GM21423 (cell line): ENCODE results near the gene CNNM2.
"Not testable (repeated sequence)": the region's sequence is repeated elsewhere in the genome, so short reads cannot be mapped to it uniquely, and the experiment has no call there.

Experiments used
- ATAC-seq: cut with Tn5 transposase; IDR thresholded peaks from one replicate; pipeline ENCODE4 v1.9.1; 2021; ENCODE audit warnings: mild to moderate bottlenecking, moderate library complexity; ENCODE audit not compliant: unreplicated experiment

CNNM2 gene

DNA sequence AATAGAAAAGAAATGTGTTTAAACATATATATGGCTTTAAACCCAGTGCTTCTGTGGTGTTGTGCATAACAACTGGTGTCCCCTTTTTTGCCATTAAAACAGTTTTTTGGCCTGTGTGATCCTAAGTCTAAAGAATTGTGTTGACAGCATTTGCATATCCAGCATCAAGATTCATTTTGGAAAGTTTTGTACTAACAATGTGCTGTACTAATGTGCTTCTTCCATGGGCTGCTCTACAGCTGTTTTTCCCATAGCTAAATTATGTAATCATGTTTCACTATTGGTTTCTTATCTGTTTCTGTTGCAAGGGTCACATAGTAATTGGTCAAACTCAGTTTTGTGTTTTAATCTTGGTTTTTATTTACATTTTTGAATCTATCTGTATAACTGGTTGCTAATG is 5.5 kb downstream of the CNNM2 start:
- no peak for ATAC-seq

DNA sequence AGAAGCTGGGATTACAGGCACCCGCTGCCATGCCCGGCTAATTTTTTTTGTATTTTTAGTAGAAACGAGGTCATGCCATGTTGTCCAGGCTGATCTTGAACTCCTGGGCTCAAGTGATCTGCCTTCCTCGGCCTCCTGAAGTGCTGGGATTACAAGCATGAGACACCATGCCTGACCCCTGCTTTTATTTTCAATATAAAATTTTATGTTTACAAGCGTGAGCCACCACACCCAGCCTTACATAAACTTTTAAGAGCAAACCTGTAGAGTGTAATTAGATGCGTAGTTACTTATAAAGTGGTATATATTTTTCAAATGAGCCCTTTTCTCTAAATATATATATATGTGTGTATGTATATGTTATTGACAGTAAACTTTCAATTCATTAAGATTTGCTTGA is 8.7 kb downstream of the CNNM2 start:
- ATAC-seq: no peak

DNA sequence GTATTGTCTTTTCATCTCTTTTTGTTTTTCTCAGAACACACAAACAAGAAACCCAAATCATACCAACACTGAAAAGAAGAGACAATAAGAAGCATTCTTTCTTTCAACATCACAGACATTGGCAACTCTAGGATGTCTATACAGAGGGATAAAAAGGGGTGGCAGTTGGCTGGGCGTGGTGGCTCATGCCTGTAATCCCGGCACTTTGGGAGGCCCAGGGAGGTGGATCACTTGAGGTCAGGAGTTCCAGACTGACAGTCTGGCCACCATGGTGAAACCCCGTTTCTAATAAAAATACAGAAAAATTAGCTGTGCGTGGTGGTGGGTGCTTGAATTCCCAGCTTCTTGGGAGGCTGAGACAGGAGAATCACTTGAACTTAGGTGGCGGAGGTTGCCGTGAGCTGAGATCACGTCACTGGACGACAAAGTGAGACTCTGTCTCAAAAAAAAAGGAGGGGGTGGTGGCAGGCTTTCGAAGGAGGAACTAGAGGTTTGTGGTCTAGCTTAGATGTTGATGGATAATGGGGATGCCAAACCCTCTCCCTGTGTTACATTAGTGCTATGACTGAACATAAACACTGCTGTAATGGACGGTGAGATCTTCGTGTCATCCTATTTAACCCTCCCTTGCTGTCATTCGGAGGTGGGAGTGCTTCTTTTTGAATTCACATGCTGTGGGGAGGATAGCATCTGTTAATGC is 9.4 kb downstream of the CNNM2 start:
- no peak for ATAC-seq

DNA sequence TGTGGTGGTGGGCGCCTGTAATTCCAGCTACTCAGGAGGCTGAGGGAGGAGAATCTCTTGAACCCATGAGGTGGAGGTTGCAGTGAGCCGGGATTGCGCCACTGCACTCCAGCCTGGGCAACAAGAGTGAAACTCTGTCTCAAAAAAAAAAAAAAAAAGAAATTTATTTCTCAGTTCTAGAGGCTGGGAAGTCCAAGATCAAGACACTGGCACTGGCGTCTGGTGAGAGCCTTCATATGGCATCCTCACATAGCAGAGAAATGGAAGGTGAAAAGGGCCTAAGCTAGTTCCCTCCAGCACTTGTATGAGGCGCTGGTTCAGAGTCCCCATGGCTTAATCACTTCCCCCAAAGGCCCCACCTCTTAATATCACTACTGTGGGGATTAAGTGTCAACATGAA is 10.3 kb downstream of the CNNM2 start:
- ATAC-seq: not testable (repeated sequence)

DNA sequence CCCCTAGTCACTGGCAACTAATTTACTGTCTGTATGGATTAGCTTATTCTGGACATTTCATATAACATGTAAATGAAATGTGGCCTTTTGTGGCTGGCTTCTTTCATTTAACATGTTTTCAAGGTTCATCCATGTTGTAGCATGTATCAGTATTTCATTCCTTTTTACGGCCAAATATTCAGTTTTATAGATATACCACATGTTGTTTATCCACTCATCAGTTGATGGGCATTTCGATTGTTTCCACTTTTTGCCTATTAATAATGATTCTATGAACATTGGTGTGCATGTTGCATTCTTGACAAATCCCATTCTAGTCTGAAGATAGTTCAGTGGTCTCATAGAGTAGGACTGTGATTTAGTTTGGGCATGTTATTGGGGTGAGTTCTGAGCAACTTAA is 12.6 kb downstream of the CNNM2 start:
- ATAC-seq: no peak

DNA sequence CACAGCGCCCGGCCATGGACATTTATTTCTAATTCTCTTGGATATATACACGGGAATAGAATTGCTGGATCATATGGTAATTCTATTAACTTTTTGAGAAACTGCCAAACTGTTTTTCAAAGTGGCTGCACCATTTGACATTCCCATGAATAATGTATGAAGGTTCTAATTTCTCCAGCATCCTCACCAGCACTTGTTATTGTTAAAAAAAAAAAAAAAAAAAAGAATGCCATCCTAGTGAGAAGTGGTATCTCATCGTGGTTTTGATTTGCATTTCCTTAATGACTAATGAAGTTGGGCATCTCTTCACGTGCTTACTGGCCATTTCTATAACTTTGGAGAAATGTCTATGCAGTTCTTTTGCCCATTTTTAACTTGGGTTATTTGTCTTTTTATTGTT is 13.5 kb downstream of the CNNM2 start:
- no peak for ATAC-seq

DNA sequence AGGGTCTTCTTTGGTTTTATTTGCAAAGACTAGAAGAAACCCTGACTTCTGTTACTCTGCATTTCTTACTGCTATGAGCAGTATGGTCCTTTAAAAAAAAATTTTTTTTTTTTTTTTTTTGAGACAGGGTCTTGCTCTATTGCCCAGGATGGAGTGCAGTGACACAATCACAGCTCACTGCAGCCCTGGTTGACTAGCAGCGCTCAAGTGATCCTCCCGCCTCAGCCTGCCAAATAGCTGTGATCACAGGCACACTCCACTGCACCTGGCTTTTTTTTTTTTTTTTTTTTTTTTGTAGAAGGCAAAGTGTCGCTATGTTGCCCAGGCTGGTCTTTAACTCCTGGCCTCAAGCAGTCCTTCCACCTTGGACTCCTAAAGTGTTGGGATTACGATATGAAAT is 17.4 kb downstream of the CNNM2 start:
- no peak for ATAC-seq

DNA sequence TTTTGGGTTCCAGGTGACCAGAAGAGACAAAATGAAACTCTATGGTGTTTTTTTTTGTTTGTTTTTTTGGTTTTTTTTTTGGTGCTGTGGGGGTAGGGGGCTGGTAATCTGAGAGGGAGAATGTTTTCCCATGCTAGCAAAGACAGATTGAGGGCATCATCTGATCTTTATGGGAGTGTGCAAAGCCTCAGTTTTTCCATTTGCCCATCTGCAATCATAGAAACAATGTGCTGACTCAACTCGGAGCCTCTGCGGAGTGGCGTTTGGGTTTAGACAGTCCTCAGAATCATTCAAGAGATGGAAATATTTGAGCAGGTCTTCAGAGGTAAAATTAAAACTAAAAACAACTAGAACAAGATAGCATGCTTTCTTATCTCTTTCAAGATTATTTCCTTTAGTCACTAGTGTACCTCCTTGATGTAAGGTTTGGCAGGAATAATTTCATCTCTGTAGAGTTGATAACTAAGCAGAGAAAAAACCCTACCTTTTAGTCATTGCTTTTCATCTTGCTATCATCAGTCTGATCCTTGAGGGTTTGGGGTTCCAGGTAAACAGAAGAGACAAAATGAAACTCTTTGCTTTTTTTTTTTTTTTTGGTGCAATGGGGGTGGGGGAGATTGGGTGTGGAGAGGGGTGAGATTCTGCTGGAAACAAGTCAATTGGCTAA is 18.0 kb downstream of the CNNM2 start:
- no peak for ATAC-seq

DNA sequence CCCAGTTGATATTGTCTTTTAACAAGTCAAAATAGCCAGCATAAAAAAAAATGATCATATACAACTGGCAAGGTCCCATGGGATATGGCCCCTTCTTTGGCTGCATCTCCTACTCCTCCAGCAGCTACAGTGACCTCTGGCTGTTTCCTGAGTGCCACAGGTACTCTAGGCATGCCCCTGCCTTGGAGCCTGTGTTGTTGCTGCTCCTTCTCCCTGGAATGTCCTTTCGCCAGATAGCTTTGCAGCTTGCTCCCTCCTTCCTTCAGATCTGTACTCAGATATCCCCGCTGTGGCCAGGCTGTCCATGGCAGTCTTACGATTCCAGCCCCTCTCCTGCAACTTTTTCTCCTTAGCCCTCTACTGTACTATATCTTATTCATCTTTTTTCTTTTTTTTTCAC is 23.3 kb downstream of the CNNM2 start:
- ATAC-seq: no peak

DNA sequence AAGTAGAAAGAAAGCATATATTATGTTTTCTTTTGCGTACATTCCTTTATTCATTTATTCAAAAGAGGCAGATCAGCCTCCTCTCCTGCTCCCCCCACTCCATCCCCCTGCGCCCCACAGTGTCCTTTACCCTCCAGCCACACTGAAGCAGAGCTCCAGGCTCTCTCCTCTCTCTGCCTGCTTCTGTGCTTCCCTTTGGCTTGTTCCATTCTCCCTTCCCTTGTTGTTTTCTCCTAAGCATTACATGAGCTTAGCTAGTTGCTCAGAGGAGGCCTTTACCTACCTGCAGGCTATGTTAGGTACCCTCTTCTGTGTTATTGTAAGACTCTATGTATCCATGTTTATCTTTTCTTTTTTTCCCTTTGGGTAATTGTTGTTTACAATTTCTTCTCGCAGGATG is 27.4 kb downstream of the CNNM2 start:
- ATAC-seq: no peak

DNA sequence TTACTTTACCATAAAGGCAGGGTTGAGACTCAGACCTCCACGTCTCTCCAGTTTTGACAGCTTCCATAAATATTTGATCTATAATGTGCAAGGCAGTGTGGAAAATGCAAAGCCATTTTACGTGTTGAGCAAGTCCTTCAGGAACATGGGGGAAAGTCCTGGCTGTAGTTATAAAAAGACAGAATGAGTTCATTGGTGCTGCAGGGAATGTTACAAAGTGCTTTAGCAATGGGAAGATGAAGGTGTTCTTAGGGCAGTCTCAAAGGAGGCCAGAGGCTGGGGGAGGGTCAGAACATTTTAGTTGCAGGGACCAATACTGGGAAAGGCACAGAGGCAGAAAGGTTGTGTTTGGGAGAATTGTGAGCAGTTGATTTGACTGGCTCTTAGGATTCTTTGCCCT is 27.9 kb downstream of the CNNM2 start:
- no peak for ATAC-seq

DNA sequence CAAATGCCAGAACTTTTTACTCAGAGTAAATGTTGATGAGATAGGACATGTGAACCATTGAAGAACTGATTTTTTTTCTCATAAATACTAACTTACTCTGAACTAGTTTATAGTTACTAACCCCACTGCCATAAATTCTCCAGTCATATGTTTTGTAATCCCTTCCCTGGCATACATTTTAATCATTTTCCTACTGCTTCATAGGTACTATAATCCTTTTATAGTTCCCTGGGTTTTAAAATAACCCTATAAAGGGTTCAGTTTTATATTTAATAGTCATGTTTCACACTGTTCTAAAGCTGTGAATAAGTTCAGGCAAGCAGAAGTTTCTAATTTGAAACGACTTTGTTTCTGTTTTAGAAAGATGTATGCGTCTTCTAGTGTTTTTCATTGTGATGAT is 28.9 kb downstream of the CNNM2 start:
- no peak for ATAC-seq

DNA sequence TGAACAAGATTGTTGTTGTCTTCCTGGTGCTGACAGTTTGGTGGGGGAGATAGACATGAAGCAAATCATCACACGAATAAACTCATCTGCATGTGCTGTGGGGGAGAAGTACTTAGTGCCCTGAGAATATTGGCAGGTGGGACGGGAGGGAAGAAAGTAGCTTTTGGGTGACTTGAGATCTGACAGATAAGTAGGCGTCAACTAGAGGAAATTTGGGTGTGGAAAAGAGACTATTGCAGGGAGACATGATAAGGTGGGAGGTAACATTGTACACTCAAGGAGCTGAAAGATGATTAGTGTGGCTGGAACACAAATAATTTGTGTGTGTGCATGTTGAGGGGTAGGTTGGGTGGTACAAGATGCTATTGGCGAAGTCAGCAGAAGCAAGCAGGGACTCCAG is 30.1 kb downstream of the CNNM2 start:
- no peak for ATAC-seq

DNA sequence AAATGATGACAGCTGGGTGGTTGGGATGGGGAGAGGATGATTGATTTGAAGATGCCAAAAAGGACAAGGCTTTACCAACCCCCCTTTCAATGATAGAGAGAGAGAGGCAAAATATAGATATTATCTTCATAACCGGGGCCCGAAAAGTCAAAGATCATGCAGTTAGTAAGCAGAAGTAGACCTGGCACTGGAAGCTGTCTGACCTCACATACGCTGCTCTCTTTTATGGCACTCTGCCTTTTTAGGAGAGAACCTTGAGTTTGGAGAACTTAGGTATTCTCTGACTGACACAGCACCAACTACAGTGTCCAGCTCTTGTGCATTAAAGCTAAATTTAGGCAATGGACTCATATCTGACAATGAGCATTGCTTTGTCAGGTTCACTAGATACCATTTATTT is 30.7 kb downstream of the CNNM2 start:
- ATAC-seq: no peak

DNA sequence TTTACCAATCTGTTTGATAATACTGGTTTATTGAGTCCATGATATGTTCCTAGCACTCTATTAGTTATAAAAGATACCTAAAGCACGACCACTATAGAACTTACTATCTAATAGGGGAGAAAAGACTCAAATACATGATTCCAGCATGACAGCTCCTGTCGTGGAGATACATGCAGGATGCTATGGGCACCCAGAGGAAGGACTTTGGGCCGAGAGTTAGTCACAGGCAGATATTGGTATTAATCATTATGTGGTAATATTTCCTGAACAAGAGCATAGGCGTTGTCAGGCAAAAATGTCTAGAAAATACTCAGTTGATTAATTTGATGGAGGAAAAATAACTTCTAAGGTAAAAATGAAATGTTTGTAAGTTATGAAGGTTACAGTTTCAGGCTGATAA is 31.8 kb downstream of the CNNM2 start:
- no peak for ATAC-seq

DNA sequence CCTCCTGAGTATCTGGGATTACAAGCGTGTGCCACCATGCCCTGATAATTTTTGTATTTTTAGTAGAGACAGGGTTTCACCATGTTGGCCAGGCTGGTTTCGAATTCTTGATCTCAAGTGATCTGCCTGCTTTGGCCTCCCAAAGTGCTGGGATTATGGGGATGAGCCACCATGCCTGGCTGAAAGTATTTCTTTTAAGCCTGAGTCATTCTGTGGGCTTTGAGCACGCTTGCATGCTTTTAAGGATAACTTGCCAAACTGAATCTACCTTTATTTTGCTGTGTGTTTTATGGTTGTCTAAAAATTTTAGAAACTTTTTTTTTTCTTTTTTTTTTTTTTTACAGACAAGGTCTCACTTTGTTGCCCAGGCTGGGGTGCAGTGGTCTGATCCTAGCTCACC is 33.2 kb downstream of the CNNM2 start:
- ATAC-seq: no peak

DNA sequence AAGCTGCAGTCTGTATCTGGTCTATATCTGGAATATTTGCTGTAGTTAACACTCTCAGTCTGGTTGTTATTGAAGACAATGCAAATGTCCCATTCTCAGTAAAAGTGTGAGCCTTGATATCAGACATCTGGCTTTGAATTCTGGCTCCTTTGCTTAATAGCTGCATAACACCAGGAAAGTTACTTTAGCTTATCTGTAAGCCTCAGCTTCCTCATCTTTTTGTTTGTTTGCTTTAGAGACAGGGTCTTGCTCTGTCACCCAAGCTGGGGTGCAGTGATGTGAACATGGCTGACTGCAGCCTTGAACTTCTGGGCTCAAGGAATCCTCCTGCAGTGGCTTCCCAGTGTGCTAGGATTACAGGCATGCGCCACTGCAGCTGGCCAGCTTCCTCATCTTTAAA is 41.3 kb downstream of the CNNM2 start:
- ATAC-seq: no peak

DNA sequence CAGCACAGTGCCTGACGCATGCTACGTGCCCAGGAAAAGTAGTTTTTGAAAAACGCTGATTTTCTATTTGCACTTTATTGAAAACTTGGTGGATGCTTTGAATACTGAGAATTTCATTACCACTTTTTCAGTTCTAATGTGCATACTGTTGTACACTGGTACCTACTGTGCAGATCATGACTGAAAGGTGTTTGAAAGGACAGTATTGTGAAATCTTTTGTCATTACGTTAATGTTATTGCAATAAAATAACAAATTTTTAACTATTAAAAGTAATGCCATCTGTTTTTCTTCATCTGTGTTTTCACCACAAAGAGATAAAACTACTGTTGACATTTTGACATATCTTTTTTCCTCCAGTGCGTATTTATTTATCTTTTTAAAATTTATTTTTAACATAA is 42.1 kb downstream of the CNNM2 start:
- ATAC-seq: no peak

DNA sequence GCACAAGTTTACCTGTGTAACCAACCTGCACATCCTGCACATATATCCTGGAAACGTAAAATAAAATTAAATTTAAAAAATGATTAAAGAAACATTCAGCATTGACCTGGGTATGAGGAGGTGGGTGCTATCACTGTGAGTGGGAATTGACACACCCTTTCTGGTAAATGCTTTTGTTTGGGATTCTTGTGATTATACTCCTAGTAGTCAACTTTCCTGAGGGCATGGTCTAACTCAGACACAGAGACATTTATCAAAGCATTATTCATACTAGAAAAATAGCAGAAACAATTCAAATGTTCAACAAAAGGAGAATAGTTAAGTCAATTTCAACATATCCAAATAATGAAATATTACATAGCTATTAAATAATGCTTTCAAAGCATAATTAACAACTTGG is 44.2 kb downstream of the CNNM2 start:
- no peak for ATAC-seq

DNA sequence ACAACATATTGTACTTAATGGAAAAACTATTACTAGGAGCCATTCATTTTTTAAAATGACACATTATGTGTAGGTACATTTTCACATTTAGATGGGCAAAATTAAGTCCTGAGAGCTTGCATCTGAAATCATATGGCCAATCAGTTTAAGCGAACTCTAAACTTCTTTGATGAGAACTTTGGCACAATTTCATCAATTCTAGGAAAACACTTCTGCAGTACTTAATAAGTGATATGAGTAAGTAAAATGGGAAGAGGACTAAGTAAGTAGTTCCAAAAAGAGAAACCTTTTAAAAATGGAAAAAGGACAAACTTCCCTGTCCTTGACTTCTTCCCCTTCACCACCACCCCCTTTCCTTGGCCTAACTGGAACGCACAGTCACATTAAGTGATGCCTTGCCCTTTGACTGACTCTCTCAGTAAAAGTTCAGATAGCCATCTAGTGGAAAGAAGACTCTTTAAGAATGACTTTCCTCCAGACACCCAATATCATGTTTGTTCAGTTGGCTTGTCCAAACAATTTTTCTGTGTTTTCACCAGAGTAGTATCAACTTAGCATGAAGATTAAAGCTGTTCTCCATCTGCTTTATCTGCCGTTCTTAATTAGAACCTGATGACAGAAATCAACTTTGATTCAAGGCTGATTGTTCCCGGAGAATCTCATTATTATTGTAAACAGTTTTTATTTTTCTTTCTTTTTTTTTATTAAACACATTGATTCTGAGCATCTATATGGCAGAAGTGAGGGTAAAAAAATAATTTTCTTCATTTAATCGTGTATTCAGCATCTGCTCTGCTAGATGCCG is 45.1 kb downstream of the CNNM2 start:
- no peak for ATAC-seq

DNA sequence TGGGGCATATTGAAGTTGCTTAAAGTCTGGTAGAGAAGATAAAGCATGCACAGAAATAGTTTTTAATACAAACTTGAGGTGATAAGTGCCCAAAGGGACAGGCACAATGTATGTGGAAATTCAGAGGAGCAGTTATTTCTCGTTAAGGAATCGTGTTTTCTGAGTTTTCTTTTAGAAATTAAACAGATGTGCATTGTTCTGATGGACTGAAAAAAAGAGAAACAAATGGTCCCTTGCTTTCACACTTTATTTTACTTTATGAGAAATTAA is 45.6 kb downstream of the CNNM2 start:
- no peak for ATAC-seq

DNA sequence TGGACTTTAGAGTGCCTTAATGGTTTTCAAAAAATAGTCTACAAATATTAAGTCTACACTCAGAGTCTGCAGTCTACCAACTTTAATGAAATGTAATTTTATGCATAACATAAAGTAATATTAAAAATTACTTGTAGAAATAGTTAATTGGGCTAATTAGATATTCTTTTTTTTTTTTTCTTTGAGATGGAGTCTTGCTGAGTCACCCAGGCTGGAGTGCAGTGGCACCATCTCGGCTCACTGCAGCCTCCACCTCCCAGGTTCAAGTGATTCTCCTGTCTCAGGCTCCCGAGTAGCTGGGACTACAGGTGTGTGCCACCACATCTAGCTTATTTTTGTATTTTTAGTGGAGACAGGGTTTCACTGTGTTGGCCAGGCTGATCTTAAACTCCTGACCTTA is 46.0 kb downstream of the CNNM2 start:
- not testable (repeated sequence) for ATAC-seq
